Inflammatory macrophage (primary cell): ENCODE data around the gene FAM222A.
A peak's percentile ranks its signal among the peaks of the same experiment; 100 is the strongest.

Experiments
- DNase-seq, 2 donors: peaks; one replicate each; pipeline ENCODE4 v3.0.0-alpha.2; 2020 to 2022

The FAM222A gene

DNA sequence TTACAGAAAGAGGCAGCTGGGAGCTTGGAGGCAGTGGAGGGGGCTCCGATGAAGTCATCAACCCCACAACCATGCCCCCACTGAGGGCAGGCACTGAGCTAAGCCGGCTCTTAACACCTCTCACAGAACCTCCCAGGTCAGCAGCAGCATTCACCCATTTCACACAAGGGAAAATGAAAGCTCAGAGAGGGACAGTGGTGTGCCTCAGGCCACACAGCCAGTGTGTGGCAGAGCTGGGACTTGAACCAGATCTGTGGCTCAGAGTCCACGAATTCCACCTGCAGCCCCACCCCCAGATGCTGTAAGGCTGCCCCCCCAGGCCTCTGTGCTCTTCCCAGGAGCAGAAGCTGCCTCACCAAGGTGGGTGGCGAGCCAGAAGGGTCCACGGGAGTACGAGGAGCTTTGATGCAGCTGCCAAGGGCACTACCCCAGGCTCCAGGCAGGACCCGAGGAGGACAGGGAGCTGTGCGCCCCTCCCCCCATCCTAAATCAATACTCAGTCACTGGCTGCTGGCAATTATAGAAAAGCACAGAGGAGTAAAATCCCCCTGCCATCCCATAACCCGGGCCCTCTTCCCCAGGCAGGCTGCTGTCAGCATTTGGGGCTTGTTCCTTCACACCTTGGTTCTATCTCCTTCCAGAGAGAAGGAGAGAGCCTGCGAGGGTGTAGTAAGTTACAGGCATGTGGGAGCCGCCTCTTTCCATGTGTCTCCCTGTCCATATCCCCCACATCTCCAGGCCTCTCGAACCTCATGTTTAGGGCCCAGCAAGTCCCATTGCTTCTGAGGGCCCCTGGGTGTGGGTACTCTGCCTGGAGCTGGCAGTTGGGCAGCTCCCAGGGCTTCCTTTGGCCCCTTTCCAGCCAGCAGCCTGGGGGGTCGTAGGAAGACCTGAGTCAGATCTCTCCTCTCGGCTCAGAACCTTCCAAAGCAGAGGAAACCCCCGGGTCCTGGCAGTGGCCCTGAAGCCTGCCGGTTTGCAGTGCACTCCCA lies 47.6 kb downstream of the FAM222A start:
- DNase-seq: no peak

DNA sequence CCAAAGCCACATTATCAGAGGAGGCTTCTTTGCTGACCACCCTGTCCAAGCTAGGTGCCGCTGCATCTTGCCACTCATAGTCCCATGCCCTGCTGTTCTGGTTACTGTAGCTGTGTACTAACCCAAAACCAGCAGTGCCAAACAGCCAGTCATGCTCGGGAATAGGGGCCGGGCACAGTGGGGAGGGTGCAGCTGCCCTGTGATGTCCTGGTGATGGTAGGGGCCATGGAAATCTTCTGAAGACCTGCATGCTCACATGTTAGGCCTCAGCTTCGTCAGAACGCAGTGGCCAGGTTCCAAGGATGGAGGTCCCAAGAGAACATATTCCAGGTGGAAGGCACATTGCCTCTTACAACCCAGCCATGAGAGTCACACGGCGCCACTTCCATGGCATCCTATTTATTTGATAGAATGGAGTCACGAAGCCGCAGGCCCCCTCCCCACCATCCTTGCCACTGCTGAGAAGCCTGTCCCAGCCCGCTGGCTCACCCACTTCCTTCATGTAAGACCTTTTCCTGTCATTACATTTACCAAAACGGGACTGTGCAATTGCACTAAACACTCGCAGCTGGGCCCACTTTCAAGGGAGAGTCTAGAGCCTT lies 48.5 kb downstream of the FAM222A start:
- DNase-seq: no peak

DNA sequence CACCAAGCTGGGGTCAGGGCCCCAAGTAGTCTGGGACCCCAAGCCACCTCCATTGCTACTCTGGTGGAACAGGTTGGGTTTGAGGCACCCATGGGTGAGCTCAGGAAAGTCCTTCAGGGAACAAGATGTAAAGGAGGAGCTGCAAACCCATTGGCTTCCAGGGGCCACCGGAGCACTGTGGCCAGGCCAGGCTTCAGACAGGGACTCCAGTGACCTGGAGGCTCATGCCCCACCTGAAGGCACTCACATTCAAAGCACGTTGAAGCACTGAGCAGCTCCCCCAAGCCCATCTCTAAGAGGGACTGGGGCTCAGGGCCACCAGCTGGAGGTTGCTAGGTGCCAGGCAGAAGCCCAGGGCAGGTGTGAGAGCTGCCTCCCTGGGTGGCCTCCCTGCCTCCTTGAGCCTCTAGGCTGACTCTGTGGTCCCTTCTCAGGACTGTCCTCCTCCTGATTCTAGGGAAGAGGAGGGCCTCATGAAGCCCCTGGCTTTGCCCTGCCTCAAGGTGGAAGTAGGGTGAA lies 49.1 kb downstream of the FAM222A start:
- no peak for DNase-seq

DNA sequence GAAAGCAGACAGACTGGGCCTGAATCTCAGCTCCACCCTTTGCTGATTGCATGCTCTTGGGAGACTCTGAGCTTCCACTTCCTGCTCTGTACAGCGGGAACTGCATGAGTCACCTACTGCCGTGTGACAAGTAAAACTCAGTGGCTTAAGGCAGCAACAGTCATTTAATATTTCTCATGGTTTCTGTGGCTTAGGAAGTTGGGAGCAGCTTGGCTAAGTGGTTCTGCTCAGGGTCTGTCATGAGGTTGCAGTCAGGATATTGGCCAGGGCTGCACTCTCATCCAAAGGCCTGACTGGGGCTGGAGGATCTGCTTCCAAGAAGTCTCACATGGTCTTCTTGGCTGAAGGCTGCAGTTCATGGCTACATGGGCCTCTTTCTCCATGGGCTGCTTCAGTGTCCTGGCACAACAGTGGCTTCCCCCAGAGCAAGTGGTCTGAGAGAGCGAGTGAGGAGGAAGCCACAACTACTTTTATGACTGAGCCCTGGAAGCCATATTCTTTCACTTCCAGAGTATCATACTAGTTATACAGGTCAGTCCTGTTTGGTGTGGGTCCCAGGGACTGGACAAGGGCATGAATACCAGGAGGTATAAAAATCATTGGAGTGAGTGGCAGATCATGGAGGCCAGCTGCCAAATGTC lies 49.7 kb downstream of the FAM222A start:
- DNase-seq: peak; percentile 89 to 90

DNA sequence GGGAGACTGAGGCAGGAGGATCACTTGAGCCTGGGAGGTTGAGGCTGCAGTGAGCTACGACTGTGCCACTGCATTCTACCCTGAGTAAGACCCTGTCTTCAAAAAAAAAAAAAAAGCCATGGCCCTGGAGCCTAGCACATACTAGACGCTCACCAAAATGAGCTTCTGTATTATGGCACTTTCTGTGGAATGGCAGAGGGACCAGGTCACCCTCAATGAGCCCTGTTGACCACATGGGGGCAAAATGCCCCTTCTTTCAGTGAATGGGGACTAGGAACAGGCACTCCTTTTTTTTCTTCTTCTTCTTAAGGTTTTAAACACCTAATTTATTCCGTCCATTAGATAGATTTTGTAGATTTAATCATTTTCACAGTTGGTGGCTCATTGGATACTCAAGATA lies 50.5 kb downstream of the FAM222A start:
- no peak for DNase-seq

DNA sequence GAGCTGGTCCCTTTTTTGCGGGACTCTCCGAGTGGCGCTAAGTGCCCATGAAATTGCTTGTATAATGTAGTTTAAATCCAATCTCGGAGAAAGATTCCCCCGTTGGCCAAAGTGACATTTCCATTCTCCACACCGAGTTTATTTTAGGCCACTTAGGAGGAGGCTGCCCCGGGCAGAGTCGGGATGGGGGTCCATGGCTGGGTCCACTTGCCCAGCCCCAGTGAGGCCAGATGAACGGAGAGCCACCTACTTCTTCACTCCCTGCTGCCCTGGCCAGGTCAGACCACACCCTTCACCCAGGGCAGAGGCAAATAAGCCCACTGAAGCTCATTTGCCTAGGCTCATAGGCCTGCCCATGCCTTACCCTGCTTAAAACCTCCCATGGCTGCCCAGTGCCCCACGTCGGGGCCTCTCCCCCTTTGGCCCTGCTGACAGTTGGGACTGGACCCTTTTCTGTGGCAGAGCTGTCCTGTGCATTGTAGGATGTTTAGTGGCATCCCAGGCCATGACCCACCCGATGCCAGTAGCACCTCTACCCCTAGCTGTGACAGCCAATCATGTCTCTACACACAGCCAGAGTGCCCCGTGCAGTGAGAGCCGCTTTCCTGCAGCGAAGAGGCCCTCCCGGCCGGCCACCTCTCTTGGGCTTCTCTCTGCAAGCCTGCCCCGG lies 51.3 kb downstream of the FAM222A start:
- no peak for DNase-seq

DNA sequence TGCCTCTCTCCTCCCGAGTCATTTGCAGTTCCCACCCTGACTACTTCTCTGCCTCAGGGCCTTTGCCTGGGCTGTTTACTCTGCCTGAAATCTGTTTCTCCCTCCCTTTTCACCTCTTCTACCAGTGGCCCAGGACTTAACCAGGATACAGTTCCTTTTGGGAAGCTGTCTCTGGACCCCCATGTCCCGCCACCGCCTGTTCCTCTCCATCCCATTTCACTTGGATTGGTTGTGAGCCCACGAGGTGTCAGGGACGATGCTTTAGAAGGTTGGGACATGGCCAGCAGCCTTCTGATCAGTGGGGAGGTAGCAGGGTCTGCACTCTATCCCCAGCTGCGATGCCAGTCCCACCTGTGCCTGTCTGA lies 51.8 kb downstream of the FAM222A start:
- no peak for DNase-seq

DNA sequence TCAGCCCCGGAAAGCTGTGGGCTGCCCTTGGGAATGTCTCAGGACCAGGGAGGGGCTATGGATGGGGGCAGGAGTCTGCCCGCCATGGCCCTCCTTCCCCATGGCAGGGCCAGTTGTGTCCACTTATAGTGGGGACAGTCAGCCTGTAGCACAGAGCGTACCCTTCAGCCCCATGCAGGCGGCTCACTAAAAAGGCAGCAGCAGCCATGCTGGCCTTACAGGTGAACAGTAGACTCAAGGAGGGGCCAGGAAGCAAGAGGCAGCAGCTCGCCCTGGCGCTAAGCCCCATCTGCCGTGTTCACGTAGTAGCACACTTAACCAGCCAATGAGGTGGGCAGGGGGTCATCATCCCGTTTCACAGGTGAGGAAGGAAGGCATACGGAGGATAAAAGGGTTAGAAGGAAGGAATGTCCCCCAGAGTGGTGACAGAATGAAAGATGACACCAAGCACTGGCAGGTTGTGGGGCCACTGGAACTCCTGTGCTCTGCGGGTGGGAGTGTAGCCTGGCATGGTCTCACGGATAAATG lies 52.7 kb downstream of the FAM222A start:
- no peak for DNase-seq

DNA sequence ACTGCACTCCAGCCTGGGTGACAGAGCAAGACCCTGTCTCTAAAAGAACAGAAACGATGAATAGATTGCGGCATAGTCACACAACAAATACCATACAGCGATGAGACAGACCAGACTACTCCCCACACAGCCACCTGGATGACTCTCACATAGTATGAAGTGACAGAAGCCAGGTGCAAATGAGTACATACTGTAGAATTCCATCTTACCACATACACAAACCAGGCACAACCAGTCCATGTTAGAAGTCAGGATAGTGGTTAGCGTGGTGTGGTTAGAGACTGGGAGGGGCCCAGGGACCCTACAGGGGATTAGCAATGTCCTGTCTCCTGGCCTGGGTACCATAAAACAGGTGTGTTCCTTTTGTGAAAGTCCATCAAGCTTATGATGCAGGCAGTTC lies 53.8 kb downstream of the FAM222A start:
- no peak for DNase-seq

DNA sequence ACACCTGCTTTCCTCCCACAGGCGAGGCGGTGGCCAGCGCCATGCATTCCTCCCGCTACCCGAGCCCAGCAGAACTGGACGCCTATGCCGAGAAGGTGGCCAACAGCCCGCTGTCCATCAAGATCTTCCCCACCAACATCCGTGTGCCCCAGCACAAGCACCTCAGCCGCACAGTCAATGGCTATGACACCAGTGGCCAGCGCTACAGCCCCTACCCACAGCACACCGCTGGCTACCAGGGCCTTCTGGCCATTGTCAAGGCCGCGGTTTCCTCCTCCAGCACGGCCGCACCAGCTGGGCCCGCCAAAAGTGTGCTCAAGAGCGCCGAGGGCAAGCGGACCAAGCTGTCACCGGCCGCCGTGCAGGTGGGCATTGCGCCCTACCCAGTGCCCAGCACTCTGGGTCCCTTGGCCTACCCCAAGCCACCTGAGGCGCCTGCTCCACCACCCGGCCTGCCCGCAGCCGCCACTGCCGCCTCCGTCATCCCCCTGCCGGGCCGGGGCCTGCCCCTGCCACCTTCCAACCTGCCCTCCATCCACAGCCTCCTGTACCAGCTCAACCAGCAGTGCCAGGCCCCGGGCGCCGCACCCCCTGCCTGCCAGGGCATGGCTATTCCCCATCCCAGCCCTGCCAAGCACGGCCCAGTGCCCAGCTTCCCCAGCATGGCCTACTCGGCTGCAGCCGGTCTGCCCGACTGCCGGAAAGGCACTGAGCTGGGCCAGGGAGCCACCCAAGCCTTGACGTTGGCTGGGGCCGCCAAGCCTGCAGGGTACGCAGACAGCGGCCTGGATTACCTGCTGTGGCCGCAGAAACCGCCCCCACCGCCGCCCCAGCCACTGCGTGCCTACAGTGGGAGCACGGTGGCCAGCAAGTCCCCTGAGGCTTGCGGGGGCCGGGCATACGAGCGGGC lies 54.6 kb downstream of the FAM222A start:
- DNase-seq: no peak

DNA sequence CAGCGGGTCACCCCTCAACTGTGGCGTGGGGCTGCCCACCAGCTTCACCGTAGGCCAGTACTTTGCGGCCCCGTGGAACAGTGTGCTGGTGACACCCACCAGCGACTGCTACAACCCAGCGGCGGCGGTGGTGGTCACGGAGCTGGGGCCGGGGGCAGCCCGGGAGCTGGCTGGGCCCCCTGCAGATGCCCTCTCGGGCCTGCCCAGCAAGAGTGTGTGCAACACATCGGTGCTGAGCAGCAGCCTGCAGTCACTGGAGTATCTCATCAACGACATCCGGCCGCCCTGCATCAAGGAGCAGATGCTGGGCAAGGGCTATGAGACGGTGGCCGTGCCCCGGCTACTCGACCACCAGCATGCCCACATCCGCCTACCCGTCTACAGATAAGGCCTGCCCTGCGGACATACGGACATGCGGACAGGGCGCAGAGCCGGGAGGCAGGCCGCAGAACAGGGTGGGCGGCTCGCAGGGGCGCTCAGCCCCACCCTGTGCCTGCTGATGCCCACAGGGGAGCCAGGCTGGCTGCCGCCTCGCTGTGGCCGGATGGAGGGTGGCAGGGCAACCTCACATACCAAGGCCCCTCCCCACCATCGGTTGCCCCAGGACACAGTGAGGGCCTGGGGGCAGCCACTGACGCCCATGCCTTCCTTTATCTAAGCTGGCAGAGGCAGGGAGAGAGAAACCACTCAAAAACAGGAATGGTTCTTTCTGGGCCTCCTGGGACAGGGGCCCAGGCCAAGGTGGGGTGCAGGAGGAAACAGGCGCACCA lies 55.5 kb downstream of the FAM222A start:
- DNase-seq: no peak

DNA sequence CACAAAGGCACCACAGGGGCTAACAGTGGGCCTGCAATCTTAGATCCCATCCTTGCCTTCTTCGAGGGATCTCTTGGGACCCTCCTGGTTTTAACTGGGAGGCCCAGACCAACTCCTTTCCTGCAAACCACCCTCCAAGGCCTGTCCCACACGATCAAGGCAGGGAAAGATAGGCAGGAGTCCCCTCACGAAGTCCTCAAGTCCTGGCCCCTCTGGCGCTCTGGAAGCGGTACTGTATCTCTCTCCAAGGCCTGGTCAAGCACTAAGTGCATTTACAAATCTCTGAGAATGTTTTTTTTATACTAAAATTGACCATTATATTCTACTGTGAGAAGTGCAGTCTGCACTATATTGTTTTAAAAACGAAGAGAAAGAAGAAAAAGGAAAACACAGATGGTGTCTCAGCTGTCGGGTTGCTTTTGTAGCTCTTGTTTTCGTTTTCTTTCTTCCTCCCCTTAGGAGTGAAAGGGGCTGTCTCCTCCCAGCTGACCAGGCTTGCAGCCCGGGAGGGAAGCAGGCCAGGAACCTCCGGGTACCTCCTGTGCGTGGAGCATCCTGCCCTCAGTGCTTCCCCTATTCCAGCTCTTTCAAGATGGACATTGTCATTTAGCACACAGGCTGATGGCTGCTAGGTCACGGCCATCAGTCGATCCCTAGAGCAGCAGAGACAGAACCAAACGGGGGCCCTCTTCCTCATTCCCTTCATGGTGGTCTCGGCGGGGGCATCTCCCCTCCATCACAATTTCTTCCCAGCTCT lies 56.7 kb downstream of the FAM222A start:
- DNase-seq: no peak

DNA sequence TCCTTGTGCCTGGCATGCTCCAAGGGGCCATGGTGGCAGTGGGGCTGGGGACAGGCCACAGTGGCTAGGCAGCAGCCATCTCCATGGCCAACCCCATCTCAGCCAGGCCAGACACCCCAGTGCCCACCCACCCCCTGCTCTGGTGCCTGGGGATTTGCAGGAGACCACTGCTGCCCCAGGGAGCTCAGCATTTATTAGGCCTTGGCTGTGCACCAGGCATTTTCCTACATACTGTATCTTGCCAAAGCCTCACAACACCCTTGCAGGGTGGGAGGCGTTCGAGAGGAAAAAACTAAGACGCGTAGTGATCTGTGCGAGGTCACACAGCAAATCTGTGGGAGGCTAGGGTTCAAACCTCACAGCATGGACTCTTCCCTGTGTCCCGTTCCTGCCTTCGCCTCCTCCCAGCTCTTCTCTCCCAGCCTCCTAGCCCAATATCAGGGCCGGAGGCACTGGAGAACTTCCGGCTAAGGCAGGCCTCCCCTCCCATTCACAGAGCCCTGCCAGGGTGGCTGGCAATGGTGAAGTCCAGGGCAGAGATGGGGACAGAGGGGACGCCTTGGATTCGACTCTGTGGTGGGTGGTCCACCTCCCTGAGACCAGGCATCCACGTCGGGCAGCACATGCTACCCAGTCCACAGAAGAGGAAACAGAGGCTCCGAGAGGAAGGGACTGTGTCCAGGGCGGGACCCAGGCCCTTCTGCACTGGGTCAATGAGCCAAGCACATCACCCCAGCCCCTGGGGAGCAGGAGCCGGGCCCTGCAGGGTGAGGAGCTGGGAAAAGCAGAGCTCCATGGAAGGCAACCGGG lies 57.4 kb downstream of the FAM222A start:
- no peak for DNase-seq

DNA sequence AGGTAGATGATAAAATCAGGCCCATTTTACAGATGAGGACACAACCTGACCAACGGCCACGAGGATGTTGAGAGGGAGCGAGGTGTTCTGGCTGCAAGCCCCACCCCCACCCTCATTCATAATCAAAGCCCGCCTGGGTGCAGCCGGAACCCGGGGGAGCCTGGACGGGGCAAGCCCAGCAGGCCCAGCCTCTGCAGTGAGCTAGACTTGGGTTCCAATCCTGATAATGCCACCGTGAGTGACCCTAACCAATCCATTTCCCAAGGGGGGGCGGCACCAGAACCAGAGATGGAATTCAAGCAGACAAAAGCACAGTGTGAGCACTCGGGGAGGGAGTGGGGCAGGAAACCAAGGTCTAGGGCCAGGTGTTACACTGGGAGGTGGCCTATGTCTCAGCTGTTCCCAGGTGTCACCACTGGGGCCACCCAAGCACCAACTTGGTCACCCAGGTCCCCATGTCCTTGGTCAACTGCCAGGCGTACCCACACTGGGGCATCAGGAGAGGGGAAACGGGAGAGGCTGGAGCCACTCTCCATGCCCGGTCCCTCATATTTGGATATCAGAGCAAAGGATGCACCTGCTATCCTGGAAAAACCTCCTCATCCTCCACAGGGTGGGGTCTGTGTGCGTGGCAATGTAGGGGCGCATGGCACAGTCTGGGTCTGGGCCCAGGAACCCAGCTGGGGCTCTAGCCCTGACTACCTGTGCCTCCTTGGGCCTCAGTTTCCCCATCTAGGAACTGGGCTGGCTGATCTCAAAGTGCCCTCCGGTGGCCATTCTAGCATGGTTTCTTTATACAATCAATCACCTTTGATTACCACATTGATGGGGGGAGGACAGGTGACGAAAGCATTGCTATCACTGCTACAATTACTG lies 58.4 kb downstream of the FAM222A start:
- no peak for DNase-seq

DNA sequence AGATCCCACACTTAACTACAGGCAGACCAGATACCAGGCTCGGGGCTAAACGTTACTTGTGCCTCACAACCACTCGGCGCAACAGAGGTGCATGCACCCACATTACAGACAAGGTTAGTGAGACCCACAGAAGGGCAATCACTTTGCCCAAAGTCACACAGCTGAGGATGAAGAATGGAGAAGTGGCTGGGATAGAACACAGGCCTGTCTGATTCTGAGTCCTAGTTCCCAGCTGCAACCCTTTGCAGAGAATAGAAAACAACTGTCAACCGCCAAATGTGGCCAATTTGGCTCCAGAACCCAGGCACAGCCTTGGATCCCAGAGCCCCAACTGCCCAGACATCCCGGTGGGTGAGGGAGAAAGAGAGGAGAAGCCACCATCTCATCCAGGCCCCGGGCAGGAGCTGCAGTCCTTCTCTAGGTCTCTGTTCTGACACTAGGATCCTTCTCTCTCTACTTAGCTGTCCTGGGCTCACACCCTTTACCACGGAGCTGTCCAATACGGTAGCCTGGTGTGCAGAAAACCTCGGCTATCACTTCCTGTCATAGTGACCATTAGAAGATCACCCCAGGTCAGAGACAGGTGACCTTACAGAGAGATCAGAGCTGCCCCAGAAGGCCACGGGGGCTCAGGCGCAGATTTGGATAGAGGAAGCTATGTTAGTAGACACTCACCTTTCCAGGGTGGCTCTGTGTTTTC lies 59.1 kb downstream of the FAM222A start:
- no peak for DNase-seq

DNA sequence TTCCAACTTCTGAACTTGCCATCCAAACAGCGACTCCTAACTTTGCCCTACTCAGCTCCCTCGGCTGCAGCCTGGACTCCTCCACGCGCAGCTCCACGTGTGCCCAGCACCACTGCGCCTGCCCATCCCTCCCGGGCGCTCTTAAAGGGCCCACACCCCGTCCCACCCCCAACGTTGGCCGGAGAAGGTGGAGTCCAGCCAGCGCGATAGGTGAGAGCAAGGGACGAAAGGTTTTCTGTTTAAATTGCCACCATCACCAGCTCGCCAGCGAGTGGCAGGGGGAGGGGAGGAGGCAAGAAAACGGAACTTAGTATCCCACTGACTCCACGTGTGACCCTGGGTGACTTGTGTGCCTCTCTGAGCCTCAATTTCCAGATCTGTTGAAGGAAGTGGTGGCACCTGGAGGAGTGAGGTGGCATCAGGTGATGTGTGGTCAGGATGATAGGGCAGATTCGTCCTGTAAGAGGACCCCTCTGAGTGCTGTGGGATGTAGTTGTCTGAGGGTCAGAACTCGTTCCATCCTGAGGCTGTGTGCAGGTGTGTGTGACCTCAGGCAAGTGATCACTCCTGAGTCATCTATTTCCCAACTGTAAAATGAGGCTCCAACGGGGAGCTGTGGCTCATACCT lies 59.9 kb downstream of the FAM222A start:
- no peak for DNase-seq
